OCI-LY1 (cell line): ENCODE data around the gene JPH3.

Experiments
- EZH2 ChIP-seq: fragments of 200-600 bp; sonication (generic), shearing (Covaris generic); IDR thresholded peaks from 2 replicates; pipeline ENCODE4 v1.8.0; 2017; ENCODE audit warnings: borderline replicate concordance, mixed run types, mild to moderate bottlenecking, antibody characterized with exemption, low read length, moderate library complexity, mixed read lengths
- TF ChIP-seq, protein P1 (sequence below): fragments of 200-600 bp; sonication (generic), shearing (Covaris generic); IDR thresholded peaks from 2 replicates; pipeline ENCODE4 v1.5.1; 2017; ENCODE audit warnings: mild to moderate bottlenecking, antibody characterized with exemption, low read length, moderate library complexity, mixed read lengths

DNA sequence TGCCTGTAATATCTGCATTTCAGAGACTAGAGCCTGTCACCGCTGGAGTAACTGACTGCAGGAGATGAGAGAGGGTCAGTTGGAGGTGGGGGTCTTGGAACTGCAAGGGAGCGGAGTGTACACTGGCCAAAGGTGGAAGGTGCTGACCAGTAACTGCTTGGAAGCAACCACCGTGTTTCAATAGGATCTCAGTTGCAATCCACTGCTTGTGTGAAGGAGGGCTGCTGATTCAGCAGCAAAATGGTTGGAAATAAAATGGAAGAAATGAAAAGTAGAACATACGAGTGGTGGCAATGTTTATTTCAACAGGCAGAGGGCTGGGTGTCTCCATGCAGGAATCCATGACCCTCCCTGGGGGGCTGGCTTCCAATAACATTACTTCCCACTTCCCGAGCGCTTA lies 2.1 kb upstream of the JPH3 start:
- TF ChIP-seq, protein P1, sequence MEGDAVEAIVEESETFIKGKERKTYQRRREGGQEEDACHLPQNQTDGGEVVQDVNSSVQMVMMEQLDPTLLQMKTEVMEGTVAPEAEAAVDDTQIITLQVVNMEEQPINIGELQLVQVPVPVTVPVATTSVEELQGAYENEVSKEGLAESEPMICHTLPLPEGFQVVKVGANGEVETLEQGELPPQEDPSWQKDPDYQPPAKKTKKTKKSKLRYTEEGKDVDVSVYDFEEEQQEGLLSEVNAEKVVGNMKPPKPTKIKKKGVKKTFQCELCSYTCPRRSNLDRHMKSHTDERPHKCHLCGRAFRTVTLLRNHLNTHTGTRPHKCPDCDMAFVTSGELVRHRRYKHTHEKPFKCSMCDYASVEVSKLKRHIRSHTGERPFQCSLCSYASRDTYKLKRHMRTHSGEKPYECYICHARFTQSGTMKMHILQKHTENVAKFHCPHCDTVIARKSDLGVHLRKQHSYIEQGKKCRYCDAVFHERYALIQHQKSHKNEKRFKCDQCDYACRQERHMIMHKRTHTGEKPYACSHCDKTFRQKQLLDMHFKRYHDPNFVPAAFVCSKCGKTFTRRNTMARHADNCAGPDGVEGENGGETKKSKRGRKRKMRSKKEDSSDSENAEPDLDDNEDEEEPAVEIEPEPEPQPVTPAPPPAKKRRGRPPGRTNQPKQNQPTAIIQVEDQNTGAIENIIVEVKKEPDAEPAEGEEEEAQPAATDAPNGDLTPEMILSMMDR, result no peak
- TF ChIP-seq EZH2, result no peak
